PC-3 (cell line): Measurements from ENCODE around the gene EPB41L5. TPM values are rescaled to one million over a fixed set of nuclear protein-coding genes. Genes with fewer than 3 reads are reported as not detected.

Experiments
- ATAC-seq: fragments of 200-7000 bp; cut with Tn5 transposase; 2 replicates; pipeline ENCODE4 v1.9.1; 2020; ENCODE audit warnings: mild to moderate bottlenecking, moderate library complexity
- BruUV-seq: library from RNA; stranded (reverse); fragments of 400-500 nt; replicated peaks from 2 replicates; lab custom pipeline; 2021; lab: Mats Ljungman, UMichigan
- CTCF ChIA-PET: fragments of 300-600 bp; sonication (Branson Sonifier 250); formaldehyde crosslinking; loops from one replicate; lab custom pipeline; 2022; ENCODE audit warnings: antibody characterized with exemption; lab: Charles Lee
- POLR2A ChIA-PET: fragments of 300-600 bp; sonication (Branson Sonifier 250); formaldehyde crosslinking; loops from one replicate; lab custom pipeline; 2022; ENCODE audit warnings: antibody characterized with exemption; ENCODE audit not compliant: unreplicated experiment; lab: Charles Lee
- DNase-seq: peaks from one replicate; pipeline ENCODE4 v3.0.0-alpha.2; 2015
- H2AFZ ChIP-seq: fragments of 300-600 bp; sonication (generic); 2 replicates; pipeline ENCODE4 v1.6.0; 2016; ENCODE audit warnings: antibody characterized with exemption, low read length
- H3F3A ChIP-seq: fragments of 300-600 bp; sonication (generic); one replicate; pipeline ENCODE4 v1.6.0; 2017; ENCODE audit warnings: antibody characterized with exemption, low read length, control low read depth, mild to moderate bottlenecking; ENCODE audit not compliant: unreplicated experiment
- H3K27ac ChIP-seq: fragments of 300-600 bp; sonication (generic); 2 replicates; pipeline ENCODE4 v1.5.1; 2016; ENCODE audit warnings: mild to moderate bottlenecking, low read length
- H3K27me3 ChIP-seq: fragments of 300-600 bp; sonication (generic); 2 replicates; pipeline ENCODE4 v1.6.1; 2016; ENCODE audit warnings: low read length, mixed read lengths
- H3K36me3 ChIP-seq: fragments of 300-600 bp; sonication (generic); 2 replicates; pipeline ENCODE4 v1.6.1; 2016; ENCODE audit warnings: low read depth, mixed run types, low read length, mixed read lengths
- H3K4me1 ChIP-seq: fragments of 300-600 bp; sonication (generic); 2 replicates; pipeline ENCODE4 v1.5.1; 2016; ENCODE audit warnings: low read length; ENCODE audit not compliant: insufficient read depth
- H3K4me2 ChIP-seq: fragments of 300-600 bp; sonication (generic); 2 replicates; pipeline ENCODE4 v1.6.0; 2016; ENCODE audit warnings: low read length
- H3K4me3 ChIP-seq: fragments of 300-600 bp; sonication (generic); 2 replicates; pipeline ENCODE4 v1.5.1; 2016; ENCODE audit warnings: mild to moderate bottlenecking, low read length, mixed read lengths
- H3K79me2 ChIP-seq: fragments of 300-600 bp; sonication (generic); 2 replicates; pipeline ENCODE4 v1.6.1; 2017; ENCODE audit warnings: low read length, mixed read lengths
- H3K9ac ChIP-seq: fragments of 300-600 bp; sonication (generic); 2 replicates; pipeline ENCODE4 v1.6.0; 2016; ENCODE audit warnings: mild to moderate bottlenecking, low read length
- H3K9me2 ChIP-seq: fragments of 300-600 bp; sonication (generic); replicated peaks from 2 replicates; pipeline ENCODE4 v1.6.1; 2016; ENCODE audit warnings: mixed run types, low read length, mixed read lengths
- H3K9me3 ChIP-seq: fragments of 300-600 bp; sonication (generic); 2 replicates; pipeline ENCODE4 v1.6.1; 2016; ENCODE audit warnings: low read length, mixed read lengths
- H4K20me1 ChIP-seq: fragments of 300-600 bp; sonication (generic); 2 replicates; pipeline ENCODE4 v1.6.1; 2016; ENCODE audit warnings: low read length, mixed read lengths
- EZH2 ChIP-seq: fragments of 300-600 bp; sonication (generic); IDR thresholded peaks from one replicate; pipeline ENCODE4 v1.6.1; 2017; ENCODE audit warnings: antibody characterized with exemption, mild to moderate bottlenecking, low read length; ENCODE audit not compliant: unreplicated experiment
- EZH2phosphoT487 ChIP-seq: fragments of 300-600 bp; sonication (generic); IDR thresholded peaks from 2 replicates; pipeline ENCODE4 v1.6.1; 2018; ENCODE audit warnings: mild to moderate bottlenecking, antibody characterized with exemption, low read length, borderline replicate concordance
- intact Hi-C: fragments of 100-400 bp; cut with micrococcal nuclease; formaldehyde crosslinking; loops from 2 replicates; pipeline ENCODE4 v1.9.0; 2023
- total RNA-seq: library from RNA; depleted of rRNA; stranded (reverse); fragments of >200 nt; gene quantifications from 2 replicates; pipeline ENCODE4 v1.2.3, GENCODE V29; 2014
- TF ChIP-seq, protein P1 (sequence below): fragments of 300-600 bp; sonication (generic); conservative IDR thresholded peaks from 2 replicates; pipeline ENCODE4 v1.5.1; 2017; ENCODE audit warnings: antibody characterized with exemption, low read depth, mild to moderate bottlenecking, low read length

EPB41L5 gene
- total RNA-seq, 1 experiment from 2014 or later, result 11.7 TPM

DNA sequence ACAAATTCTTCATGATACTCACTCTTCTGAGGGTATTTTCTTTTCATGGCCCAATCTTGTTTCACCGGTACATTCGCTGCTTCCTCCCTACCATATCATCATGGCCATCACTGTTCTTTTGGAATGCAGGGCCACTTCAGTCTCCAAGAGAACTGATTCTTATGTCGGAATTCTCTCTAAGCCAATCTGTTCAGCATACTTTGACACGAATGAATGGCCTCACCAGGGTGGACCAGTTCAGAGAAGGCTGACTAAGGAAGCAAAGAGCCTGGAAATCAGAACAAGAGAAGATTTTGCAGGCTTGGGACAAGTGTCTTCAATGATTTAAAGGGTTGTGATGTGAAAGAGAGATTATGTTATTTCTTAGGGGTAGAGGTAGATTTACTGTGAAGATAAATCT is 5.0 kb upstream of the EPB41L5 start:
- TF ChIP-seq, protein P1, sequence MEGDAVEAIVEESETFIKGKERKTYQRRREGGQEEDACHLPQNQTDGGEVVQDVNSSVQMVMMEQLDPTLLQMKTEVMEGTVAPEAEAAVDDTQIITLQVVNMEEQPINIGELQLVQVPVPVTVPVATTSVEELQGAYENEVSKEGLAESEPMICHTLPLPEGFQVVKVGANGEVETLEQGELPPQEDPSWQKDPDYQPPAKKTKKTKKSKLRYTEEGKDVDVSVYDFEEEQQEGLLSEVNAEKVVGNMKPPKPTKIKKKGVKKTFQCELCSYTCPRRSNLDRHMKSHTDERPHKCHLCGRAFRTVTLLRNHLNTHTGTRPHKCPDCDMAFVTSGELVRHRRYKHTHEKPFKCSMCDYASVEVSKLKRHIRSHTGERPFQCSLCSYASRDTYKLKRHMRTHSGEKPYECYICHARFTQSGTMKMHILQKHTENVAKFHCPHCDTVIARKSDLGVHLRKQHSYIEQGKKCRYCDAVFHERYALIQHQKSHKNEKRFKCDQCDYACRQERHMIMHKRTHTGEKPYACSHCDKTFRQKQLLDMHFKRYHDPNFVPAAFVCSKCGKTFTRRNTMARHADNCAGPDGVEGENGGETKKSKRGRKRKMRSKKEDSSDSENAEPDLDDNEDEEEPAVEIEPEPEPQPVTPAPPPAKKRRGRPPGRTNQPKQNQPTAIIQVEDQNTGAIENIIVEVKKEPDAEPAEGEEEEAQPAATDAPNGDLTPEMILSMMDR, result no peak
- TF ChIP-seq EZH2phosphoT487, result no peak
- no peak for TF ChIP-seq EZH2
- ATAC-seq, result no peak
- CTCF ChIA-PET, result no interaction called here

DNA sequence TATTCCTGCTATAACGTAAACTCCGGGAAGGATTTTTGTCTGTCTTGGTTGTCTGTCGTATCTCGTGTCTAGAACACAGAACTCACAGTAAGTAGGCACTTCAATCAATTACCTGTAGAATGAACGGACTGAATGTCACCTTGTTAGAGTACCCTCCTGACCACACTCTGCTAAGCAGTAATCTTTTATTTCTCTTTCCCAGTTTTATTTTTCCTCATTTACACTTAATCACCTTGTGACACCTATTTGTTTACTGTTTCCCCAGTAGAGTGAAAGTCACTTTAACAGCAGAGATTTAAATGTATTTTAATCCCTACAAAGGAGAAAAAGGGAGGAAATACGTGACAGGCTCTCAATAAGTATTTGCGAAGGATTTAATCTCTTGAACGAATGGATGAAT is 514 bp upstream of the EPB41L5 start:
- ChIA-PET POLR2A (interaction anchor here (0.5 kb wide), 1 partner anchor 39 kb away, joined by 3 read pairs; no protein-coding TSS in a partner anchor), CTCF (interaction anchor here (1.0 kb wide), 1 partner anchor 211 kb away, joined by 4 read pairs; the partner anchor contains the start of gene TMEM185B)

More for the DNA sequence above, 5.0 kb upstream of the EPB41L5 start:
- peaks cover 5% of the 10 kb centered on the region for H3K4me1 ChIP-seq
- H3K4me3 ChIP-seq, result no peak overlapping the region
- no peak overlapping the region for H3K27ac ChIP-seq
- H2AFZ ChIP-seq, result no peak overlapping the region
- no peaks in the 10 kb centered on the region for H3K9me3 ChIP-seq
- no peaks in the 10 kb centered on the region for H3K27me3 ChIP-seq
- H4K20me1 ChIP-seq, result no peaks in the 10 kb centered on the region
- POLR2A ChIA-PET, result no interaction called here
- no peak overlapping the region for H3K4me2 ChIP-seq
- intact Hi-C loops, result no loop called here
- H3K9me2 ChIP-seq, result no peaks in the 10 kb centered on the region
- DNase-seq, result no peak
- H3F3A ChIP-seq, result no peaks in the 10 kb centered on the region
- BruUV-seq, result no TSS peak
- no peaks in the 10 kb centered on the region for H3K36me3 ChIP-seq
- no peak overlapping the region for H3K9ac ChIP-seq
- no peaks in the 10 kb centered on the region for H3K79me2 ChIP-seq

More for the DNA sequence above, 514 bp upstream of the EPB41L5 start:
- Histone ChIP-seq H3K27me3 (no peaks in the 10 kb centered on the region), H3K79me2 (peaks cover 28% of the 10 kb centered on the region), H3F3A (no peaks in the 10 kb centered on the region), H4K20me1 (no peaks in the 10 kb centered on the region), H3K27ac (peak overlapping the region; percentile 15; the same call in 1 of the 2 replicates), H3K4me3 (peak overlapping the region; percentile 80), H3K36me3 (no peaks in the 10 kb centered on the region), H3K4me1 (peaks cover 16% of the 10 kb centered on the region), H2AFZ (peak overlapping the region; percentile 87), H3K9me2 (no peaks in the 10 kb centered on the region), H3K4me2 (peak overlapping the region; percentile 89), H3K9me3 (no peaks in the 10 kb centered on the region), H3K9ac (peak overlapping the region; percentile 83)
- ATAC-seq, result no peak
- no peak for TF ChIP-seq EZH2phosphoT487
- TF ChIP-seq, protein P1, result no peak
- no peak for TF ChIP-seq EZH2
- intact Hi-C loops, result loop anchor here (2.0 to 10.0 kb wide), 5 partner anchors 52 to 308 kb away; no protein-coding TSS in a partner anchor
- BruUV-seq, result no TSS peak
- DNase-seq, result no peak
